AG08395 (cell line): ENCODE measurements around the gene ELOA2.
"Not testable (repeated sequence)": the region's sequence is repeated elsewhere in the genome, so short reads cannot be mapped to it uniquely, and the experiment has no call there.

Experiments
- DNase-seq: peaks from one replicate; pipeline ENCODE4 v3.0.0; 2012; ENCODE audit warnings: mixed read lengths, low spot score

ELOA2 gene, protein sequence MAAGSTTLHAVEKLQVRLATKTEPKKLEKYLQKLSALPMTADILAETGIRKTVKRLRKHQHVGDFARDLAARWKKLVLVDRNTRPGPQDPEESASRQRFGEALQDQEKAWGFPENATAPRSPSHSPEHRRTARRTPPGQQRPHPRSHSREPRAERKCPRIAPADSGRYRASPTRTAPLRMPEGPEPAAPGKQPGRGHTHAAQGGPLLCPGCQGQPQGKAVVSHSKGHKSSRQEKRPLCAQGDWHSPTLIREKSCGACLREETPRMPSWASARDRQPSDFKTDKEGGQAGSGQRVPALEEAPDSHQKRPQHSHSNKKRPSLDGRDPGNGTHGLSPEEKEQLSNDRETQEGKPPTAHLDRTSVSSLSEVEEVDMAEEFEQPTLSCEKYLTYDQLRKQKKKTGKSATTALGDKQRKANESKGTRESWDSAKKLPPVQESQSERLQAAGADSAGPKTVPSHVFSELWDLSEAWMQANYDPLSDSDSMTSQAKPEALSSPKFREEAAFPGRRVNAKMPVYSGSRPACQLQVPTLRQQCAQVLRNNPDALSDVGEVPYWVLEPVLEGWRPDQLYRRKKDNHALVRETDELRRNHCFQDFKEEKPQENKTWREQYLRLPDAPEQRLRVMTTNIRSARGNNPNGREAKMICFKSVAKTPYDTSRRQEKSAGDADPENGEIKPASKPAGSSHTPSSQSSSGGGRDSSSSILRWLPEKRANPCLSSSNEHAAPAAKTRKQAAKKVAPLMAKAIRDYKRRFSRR

DNA sequence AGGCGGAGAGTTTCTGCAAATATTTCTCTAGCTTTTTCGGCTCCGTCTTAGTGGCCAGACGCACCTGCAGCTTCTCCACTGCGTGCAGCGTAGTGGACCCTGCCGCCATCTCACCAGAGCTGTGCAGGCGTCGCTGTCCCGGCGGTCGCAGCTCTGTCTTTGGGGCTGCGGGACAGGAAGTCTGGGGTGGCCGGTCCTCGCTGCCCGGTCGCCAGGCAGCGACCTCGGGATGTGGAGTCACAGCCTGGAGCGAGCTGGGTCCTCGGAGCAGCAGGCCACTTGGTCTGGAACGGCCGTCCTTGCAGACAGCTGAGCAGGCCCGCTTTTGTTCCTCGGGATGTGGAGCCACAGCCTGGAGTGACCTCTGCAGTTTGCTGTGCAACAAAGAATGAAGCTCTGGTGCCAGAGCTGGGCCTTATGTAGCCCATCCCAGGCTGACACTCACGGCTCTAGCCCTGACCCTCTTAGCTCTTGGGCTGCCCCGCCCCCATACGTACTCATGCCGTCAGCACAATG is at the start of gene ELOA2:
ELOA2 (minus strand) TSS at position 466 of the 516 bp plus-strand sequence; CDS start at position 109, 357 bp downstream.
- no peak for DNase-seq

DNA sequence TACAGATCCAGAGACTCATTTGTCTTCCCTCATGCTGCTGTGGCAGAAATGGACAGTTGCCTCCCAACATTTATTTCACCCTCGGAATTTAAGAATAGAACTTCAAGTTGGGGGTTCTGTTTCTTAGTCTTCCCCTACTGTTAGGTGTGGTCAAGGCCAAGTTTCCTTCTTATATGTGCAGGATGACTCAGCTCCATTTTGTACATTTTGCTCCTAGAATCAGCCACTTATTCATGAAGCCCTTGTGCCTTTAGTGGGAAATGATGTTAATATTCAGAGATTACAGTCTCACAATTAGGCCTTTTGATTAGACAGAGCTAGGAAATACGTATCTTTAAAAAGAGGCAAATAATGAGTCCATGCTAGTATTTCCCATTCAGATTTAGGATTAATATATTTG is 46.2 kb upstream of the ELOA2 start:
- no peak for DNase-seq

- DNase-seq, result no peak
These were observed 45.5 kb upstream of the ELOA2 start for GRCh38 chr18:47080872-47081271.

- no peak for DNase-seq
These were observed 41.7 kb upstream of the ELOA2 start for GRCh38 chr18:47077111-47077510.

DNA sequence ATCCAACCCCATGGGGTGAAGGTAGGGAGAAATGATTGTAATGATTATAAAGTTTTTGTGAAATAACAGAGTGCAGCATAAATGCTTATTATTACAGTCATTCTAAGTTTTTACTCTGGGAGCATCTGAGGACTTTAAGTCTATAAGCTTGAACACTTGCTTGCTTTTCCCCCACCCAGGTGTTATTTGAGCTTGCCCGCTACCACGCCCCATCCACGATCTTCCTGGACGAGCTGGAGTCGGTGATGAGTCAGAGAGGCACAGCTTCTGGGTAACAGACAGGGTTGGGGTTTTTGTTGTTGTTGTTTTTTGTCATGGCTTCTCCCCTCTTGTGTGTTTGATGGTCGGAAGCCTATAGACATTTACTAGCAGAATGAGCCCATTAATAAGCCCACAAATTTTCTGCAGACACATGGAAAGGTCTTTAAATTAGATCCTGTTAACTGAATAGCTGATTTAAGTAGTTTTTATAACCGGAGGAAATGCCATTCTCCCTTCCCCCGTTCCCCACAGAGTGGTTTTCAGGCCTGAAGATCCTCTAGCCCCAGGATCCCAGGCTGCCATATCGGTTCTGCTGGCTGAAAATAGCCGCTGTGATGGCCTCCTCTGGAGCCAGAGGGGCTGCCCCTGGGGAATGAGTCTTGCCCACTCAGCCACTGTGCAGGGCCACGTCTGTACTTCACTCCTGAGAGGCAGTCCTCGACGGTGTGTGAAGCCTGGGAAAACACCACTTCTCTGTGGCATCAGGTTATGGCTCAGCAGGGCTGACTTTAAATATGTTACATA is 39.9 kb upstream of the ELOA2 start:
- peak; percentile 5 for DNase-seq

DNA sequence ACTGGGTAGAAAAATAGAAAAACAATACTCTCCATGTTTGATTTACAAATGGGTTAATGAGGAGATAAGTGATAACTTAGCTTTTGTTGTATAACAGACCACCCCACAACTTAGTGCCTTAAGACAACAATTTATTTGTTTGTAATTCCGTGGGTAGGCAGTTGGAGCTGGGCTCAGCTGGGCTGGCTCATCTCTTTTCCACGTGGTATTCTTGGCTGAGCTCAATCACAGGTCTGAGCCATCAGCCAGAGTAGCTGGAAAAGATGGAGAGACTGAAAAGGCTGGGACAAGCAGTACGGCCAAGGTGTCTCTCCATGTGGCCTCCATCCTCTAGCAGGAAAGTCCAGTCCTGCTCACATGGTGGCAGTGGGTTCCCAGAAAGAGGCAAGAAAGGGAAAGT is 32.2 kb upstream of the ELOA2 start:
- DNase-seq, result no peak

- no peak for DNase-seq
These were observed 27.7 kb upstream of the ELOA2 start for GRCh38 chr18:47063096-47063495.

DNA sequence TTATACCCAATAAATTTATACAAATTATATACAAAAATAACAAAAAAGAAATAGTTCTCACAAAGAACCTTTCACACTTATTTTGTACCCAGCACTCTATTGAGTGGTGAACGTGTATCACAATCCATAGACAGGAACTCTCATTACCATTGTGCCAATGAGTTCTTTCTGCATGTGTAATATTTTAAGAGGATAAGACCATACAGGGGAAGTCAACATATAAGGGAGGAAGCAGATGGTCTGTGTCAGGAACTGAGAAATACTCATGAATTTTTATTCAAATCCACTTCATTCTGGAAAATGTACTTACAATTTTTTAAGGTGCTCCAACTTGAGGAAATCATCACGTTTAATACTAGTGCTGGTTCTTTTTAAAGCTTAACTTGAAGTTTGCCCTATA is 27.1 kb upstream of the ELOA2 start:
- DNase-seq, result no peak

DNA sequence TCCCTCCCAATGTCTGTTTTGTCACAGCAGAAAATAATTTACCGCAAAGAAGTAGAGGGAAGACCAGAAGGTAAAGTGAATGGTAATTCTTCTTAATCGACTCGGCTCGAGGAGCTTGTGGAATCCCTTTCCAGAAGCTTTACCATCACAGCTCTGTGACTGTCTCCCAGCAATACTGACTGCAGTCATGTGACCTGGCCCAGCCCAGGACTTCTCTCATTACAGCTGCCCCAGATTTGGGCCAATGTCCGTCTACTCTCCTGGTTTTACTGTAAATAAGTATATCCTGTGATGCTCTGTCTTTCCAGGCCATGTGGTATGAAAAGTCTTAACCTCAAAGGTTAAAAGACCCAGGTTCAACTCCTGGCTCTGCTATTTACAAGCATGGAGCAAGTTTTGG is 18.9 kb upstream of the ELOA2 start:
- no peak for DNase-seq

GRCh38 chr18:47050468-47050867 is 15.0 kb upstream of the ELOA2 start:
- peak; percentile 42 for DNase-seq

DNA sequence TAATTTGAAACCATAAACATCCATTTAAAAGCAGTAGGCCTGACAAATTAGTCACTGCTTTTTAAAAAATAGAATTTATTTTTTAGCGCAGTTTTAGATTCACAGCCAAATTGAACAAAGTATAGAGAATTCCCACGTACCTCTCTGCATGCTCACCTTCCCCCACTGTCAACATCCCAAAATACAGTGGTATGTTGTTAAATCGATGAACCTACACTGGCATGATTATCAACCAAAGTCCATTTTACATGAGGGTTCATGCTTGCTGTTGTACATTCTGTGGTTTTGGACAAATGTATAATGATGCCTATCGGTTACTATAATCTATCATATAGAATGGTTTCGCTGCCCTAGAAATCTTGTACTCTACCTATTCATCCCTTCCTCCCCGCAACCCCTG is 5.6 kb upstream of the ELOA2 start:
- no peak for DNase-seq

- no peak for DNase-seq
These were observed 1.6 kb upstream of the ELOA2 start for GRCh38 chr18:47036927-47037578.

DNA sequence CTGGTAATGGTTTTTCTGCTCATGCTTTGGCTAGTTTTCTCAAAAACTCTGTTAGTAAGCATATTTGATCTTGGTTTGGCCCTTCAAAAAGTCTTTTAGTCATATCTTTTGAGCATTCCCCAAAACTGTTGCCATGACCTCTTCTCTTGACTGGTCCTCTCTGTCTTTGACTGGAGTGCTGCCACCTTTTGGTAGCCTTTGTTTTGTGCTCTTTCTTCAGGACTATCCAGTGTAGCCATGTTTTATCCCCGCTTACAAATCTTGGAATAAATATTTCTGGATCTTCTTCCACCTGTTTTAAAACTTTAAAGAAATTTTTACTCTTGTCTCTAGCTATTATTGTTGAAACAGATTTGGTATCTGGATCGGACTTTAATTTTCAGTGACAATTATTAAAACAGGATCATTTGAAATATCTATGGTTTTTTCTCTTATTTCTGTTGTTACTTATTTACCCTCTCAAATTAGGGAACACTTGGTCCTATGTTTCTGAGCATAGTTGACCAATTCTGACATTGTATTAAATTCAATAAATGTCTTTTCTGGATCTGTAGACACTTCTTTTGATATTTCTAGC is 965 bp upstream of the ELOA2 start:
- peak; percentile 43 for DNase-seq

GRCh38 chr18:47034591-47034990 is 830 bp downstream of the ELOA2 start:
- DNase-seq, result not testable (repeated sequence)

DNA sequence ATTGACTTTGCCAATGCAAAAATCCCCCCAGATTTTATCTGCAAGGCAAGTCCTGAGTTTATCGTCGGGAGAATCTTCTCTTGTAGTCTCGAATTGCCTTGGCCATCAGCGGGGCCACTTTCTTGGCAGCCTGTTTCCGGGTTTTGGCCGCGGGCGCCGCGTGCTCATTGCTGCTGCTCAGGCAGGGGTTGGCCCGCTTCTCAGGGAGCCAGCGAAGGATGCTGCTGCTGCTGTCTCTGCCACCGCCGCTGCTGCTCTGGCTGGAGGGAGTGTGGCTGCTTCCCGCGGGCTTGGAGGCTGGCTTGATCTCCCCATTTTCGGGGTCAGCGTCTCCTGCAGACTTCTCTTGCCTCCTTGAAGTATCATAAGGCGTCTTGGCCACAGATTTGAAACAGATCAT is 2.5 kb downstream of the ELOA2 start:
- no peak for DNase-seq

DNA sequence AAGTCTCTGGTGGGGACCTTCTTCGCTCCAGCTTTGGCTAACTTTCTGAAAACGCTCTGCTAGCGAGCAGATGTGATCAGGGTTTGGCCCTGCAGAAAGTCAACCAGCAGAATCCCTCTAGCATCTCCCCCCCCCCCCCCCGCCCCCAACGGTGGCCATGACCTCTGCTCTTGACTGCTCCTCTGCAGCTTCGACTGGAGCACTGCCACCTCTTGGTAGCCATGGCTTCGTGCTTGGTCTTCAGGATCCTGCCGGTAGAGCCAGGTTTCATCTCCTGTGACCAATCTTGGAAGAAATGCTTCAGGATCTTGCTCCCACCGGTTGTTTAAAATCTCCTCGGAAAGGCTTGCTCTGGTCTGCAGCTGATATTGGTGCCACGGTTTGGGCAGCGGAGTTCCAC is 4.5 kb downstream of the ELOA2 start:
- not testable (repeated sequence) for DNase-seq

DNA sequence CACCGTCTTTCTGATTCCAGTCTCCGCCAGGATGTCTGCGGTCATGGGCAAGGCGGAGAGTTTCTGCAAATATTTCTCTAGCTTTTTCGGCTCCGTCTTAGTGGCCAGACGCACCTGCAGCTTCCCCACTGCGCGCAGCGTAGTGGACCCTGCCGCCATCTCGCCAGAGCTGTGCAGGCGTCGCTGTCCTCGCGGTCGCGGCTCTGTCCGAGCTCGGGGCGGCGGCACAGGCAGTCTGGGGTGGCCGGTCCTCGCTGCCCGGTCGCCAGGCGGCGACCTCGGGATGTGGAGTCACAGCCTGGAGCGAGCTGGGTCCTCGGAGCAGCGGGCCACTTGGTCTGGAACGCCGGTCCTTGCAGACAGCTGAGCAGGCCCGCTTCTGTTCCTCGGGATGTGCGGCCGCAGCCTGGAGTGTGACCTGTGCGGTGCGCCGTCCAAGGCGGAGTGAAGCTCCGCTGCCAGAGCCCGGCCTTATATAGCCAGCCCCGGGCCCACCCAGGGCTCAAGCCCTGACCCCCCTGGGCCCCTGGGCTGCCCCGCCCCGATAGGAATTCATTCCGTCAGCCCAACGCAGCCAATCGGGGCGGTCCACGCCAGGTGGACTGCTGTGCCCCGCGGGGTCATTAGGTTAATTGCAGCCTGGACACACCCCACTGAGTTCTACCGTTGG is 5.6 kb downstream of the ELOA2 start:
- not testable (repeated sequence) for DNase-seq

GRCh38 chr18:47028738-47029137 is 6.7 kb downstream of the ELOA2 start:
- DNase-seq, result not testable (repeated sequence)

GRCh38 chr18:47025557-47026174 is 9.8 kb downstream of the ELOA2 start:
- not testable (repeated sequence) for DNase-seq

- DNase-seq, result not testable (repeated sequence)
These were observed 11.5 kb downstream of the ELOA2 start for GRCh38 chr18:47023769-47024465.
